HG03097 (cell line): ENCODE data around the gene FRMD4A.

ENCODE experiments used
- ATAC-seq: cut with Tn5 transposase; IDR thresholded peaks from one replicate; pipeline ENCODE4 v1.9.1; 2021; ENCODE audit not compliant: unreplicated experiment, low FRiP score

FRMD4A gene

GRCh38 chr10:13894412-13895093 lies 436.2 kb downstream of the FRMD4A start:
- no peak for ATAC-seq

GRCh38 chr10:13893926-13894325 lies 436.8 kb downstream of the FRMD4A start:
- no peak for ATAC-seq

- ATAC-seq, result no peak
Observed at GRCh38 chr10:13892871-13893270, 437.9 kb downstream of the FRMD4A start.

- ATAC-seq, result no peak
Observed at GRCh38 chr10:13892001-13892491, 438.7 kb downstream of the FRMD4A start.

- ATAC-seq, result no peak
Observed at GRCh38 chr10:13891128-13892000, 439.4 kb downstream of the FRMD4A start.

GRCh38 chr10:13890233-13891127 lies 440.2 kb downstream of the FRMD4A start:
- ATAC-seq, result no peak

- ATAC-seq, result no peak
Observed at GRCh38 chr10:13887761-13888160, 443.0 kb downstream of the FRMD4A start.

- ATAC-seq, result no peak
Observed at GRCh38 chr10:13885238-13885990, 445.3 kb downstream of the FRMD4A start.

GRCh38 chr10:13883636-13884444 lies 446.9 kb downstream of the FRMD4A start:
- ATAC-seq, result no peak

GRCh38 chr10:13882119-13882711 lies 448.5 kb downstream of the FRMD4A start:
- no peak for ATAC-seq

- ATAC-seq, result no peak
Observed at GRCh38 chr10:13880760-13881159, 450.0 kb downstream of the FRMD4A start.

GRCh38 chr10:13877154-13877909 lies 453.4 kb downstream of the FRMD4A start:
- no peak for ATAC-seq

GRCh38 chr10:13873196-13873595 lies 457.5 kb downstream of the FRMD4A start:
- no peak for ATAC-seq

GRCh38 chr10:13872411-13872810 lies 458.3 kb downstream of the FRMD4A start:
- no peak for ATAC-seq

GRCh38 chr10:13871776-13872175 lies 458.9 kb downstream of the FRMD4A start:
- ATAC-seq, result no peak

- no peak for ATAC-seq
Observed at GRCh38 chr10:13871011-13871410, 459.7 kb downstream of the FRMD4A start.

GRCh38 chr10:13869295-13869664 lies 461.4 kb downstream of the FRMD4A start:
- no peak for ATAC-seq
